Stimulated activated naive CD8-positive, alpha-beta T cell treated with anti-CD3 and anti-CD28 coated beads, Interleukin-15, Interleukin-2, amounts not matched to agents 100 ng/mL and 50 ng/mL, for 24 hours (primary cell): Measurements from ENCODE around the gene AMPD3.

Experiments used
- H3K27ac Mint-ChIP-seq: one replicate; pipeline ENCODE4 v1.8.0; 2021; ENCODE audit warnings: mild to moderate bottlenecking, mixed read lengths
- H3K27me3 Mint-ChIP-seq: one replicate; pipeline ENCODE4 v1.8.0; 2021; ENCODE audit warnings: mixed read lengths
- H3K36me3 Mint-ChIP-seq: one replicate; pipeline ENCODE4 v1.8.0; 2021; ENCODE audit warnings: low read depth, mixed read lengths
- H3K4me1 Mint-ChIP-seq: one replicate; pipeline ENCODE4 v1.8.0; 2021; ENCODE audit warnings: low read depth, mixed read lengths
- H3K4me3 Mint-ChIP-seq: one replicate; pipeline ENCODE4 v1.8.0; 2021; ENCODE audit warnings: mild to moderate bottlenecking, mixed read lengths
- H3K9me3 Mint-ChIP-seq: one replicate; pipeline ENCODE4 v1.8.0; 2021; ENCODE audit warnings: mixed read lengths

Gene AMPD3

DNA sequence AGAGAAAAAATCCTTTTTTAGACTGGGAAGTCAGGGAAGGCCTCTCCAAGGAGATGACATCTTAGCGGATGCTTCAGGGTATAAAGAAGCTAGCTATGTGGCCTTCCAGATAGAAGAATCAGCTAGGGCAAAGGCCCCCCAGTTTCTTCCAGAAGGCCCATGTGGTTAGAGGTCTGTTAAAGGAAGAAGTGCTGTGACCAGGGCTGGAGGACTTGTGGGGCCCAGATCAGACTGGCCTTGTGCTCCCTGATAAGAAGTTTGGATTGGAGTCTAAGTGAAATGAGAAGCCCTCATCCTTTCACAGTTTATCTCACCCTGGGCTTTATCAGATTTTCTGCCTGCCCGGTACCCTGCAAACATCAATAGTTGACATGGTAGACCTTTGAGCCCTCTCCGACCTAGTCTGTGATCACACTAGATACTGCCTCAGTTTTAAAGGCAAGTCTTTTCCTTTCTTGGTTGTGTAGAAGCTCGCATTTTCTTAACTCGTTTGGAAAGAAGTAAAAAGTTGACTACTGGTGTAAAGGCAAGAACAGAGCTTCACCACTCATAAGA lies 7.8 kb downstream of the AMPD3 start:
- Mint-ChIP-seq H3K36me3 (peaks cover 46% of the 10 kb centered on the region), H3K4me3 (no peak overlapping the region), H3K4me1 (peaks cover 37% of the 10 kb centered on the region), H3K27me3 (no peaks in the 10 kb centered on the region), H3K27ac (no peak overlapping the region), H3K9me3 (no peaks in the 10 kb centered on the region)

DNA sequence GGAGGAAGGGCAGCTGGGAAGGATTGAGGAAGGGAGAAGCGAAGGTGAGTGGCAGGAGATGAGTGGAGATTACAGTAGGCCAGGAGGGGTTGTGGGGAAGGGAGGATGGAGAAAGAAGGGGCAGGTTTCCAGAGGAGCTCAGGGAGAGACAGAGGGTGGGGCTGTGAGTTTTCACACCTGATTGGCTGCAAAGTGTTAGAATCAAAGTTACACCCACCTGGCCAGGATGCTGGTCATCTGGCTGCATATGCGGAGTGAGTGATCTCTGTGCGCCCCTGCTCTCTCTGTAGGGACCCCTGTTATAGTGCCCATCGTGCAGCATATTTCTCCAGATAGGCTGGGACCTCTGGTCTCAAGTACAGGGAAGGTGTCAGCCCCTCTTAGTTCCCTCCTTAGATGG lies 18.3 kb downstream of the AMPD3 start:
- H3K4me3 Mint-ChIP-seq = no peak overlapping the region
- no peaks in the 10 kb centered on the region for H3K9me3 Mint-ChIP-seq
- no peak overlapping the region for H3K27ac Mint-ChIP-seq
- no peaks in the 10 kb centered on the region for H3K27me3 Mint-ChIP-seq
- peaks cover 12% of the 10 kb centered on the region for H3K36me3 Mint-ChIP-seq
- peaks cover 6% of the 10 kb centered on the region for H3K4me1 Mint-ChIP-seq

DNA sequence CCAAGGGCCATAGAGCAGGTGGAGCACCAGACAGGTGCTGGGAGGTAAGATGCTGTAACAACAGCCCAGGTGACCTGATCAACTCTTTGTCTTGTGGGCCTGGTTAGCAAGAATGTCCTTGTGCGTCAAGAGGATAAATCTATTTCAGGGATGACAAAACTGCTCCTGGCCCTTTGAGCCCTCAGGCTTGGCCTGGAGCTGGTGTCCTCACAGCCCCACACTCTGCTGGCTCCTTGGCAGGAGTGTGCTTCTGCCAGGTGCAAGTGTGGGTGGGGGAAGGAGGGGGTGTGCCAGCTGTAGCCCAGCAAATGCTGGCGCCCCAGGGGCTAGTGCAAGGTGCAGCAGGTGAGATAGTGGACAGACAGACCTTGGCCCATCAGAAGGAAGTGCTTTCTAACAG lies 19.5 kb downstream of the AMPD3 start:
- Mint-ChIP-seq H3K4me1 (peaks cover 8% of the 10 kb centered on the region), H3K27ac (no peak overlapping the region), H3K9me3 (no peaks in the 10 kb centered on the region), H3K36me3 (peaks cover 21% of the 10 kb centered on the region), H3K27me3 (no peaks in the 10 kb centered on the region), H3K4me3 (no peak overlapping the region)

DNA sequence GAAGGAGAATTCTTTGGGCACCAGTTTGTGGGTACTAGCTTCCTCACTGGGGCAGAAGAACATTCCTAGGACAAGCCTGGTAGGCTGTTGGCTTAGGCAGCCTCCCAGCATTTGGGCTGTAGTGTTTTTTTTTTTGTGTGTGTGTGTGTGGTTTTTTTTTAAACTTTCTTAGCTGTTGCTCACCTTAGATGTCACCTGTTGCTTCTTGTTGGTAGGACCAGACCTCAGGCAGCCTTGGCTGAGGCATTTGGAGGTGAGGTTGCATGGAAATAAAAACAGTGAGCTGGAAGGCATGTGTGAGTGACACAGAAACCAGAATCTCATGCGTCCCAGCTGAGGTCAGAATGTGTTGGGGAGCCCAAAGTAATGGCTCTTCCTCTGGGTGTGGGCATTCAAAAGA lies 21.3 kb downstream of the AMPD3 start:
- H3K4me3 Mint-ChIP-seq = no peak overlapping the region
- H3K4me1 Mint-ChIP-seq = peaks cover 8% of the 10 kb centered on the region
- H3K27ac Mint-ChIP-seq = no peak overlapping the region
- no peaks in the 10 kb centered on the region for H3K27me3 Mint-ChIP-seq
- no peaks in the 10 kb centered on the region for H3K9me3 Mint-ChIP-seq
- H3K36me3 Mint-ChIP-seq = peaks cover 19% of the 10 kb centered on the region

DNA sequence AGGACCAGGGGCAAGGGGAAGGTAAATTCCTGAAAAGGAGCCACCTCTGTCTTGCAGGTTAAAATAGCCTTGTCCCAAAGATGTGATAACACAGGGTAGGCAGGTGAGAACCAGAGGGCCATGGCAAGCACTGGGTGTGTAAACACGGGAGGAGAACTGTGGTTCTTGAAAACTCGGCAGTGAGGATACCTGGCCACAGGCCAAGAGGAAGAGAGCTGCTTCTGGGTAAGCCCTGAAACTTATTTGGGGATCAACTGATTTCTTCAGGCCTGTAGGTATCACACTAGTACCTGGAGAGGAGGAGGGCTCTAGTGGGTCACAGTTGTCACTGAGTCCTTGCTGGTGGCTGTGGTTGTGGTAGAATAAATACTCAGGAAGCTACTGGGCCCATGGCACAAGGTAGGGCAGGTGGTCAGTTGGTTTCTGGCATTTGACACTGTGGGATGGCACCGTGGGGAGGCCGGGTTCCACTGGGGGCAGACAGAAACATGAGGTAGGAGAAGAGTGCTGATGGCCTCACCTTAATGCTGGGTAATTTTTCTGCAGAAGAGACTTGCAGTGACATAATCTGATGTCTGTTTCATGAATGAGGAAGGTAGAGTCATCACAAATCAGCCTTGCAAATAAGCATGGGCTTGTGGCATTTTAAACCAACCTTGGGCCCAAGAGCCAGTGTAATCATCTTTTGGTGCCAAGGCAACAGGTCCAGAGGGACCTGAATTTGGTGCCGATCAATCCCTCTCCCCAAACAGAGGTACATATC lies 22.0 kb downstream of the AMPD3 start:
- H3K4me1 Mint-ChIP-seq = peaks cover 8% of the 10 kb centered on the region
- no peak overlapping the region for H3K27ac Mint-ChIP-seq
- peaks cover 22% of the 10 kb centered on the region for H3K36me3 Mint-ChIP-seq
- no peaks in the 10 kb centered on the region for H3K9me3 Mint-ChIP-seq
- H3K4me3 Mint-ChIP-seq = no peak overlapping the region
- no peaks in the 10 kb centered on the region for H3K27me3 Mint-ChIP-seq

DNA sequence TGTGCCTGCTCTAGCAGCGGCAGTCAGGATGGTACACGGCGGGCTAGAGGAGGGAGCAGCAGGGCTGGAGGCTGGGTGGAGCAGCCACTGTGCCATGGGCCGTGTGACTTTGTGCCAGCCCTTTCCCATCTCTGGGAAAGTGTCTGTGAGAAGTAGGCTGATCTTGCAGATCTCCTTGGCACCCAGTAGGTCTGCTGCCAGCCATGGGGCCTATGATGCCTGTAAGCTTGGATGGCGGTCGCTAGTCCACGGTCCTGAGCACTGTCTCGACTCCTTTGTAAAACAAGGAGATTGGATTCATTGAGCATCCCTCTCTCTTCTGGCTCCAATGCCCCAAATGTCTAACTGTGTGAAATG lies 22.6 kb downstream of the AMPD3 start:
- H3K27ac Mint-ChIP-seq = peak overlapping the region; percentile 66
- H3K4me1 Mint-ChIP-seq = peaks cover 8% of the 10 kb centered on the region
- no peak overlapping the region for H3K4me3 Mint-ChIP-seq
- H3K36me3 Mint-ChIP-seq = peaks cover 22% of the 10 kb centered on the region
- H3K27me3 Mint-ChIP-seq = no peaks in the 10 kb centered on the region
- no peaks in the 10 kb centered on the region for H3K9me3 Mint-ChIP-seq

DNA sequence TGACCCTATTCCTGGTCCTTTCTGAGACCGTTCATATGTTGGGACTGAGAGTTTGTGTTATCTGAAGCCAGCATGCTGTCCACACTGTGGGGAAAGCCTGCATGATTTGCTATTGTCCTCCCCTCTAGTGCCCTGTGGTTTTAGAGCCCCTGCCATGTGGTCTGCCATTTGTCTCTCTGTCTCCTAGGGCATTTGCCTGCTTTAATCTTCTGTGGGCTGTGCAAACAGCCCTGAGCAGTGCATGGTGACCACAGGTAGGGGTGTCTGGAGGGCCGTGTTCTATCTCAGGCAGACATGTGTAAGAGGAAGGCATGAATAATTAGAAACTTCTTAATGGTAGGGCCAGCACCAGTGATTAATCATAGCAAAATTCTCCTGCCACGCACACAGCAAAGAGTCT lies 23.0 kb downstream of the AMPD3 start:
- peaks cover 8% of the 10 kb centered on the region for H3K4me1 Mint-ChIP-seq
- H3K27ac Mint-ChIP-seq = peak overlapping the region; percentile 66
- no peak overlapping the region for H3K4me3 Mint-ChIP-seq
- no peaks in the 10 kb centered on the region for H3K9me3 Mint-ChIP-seq
- peaks cover 22% of the 10 kb centered on the region for H3K36me3 Mint-ChIP-seq
- no peaks in the 10 kb centered on the region for H3K27me3 Mint-ChIP-seq

DNA sequence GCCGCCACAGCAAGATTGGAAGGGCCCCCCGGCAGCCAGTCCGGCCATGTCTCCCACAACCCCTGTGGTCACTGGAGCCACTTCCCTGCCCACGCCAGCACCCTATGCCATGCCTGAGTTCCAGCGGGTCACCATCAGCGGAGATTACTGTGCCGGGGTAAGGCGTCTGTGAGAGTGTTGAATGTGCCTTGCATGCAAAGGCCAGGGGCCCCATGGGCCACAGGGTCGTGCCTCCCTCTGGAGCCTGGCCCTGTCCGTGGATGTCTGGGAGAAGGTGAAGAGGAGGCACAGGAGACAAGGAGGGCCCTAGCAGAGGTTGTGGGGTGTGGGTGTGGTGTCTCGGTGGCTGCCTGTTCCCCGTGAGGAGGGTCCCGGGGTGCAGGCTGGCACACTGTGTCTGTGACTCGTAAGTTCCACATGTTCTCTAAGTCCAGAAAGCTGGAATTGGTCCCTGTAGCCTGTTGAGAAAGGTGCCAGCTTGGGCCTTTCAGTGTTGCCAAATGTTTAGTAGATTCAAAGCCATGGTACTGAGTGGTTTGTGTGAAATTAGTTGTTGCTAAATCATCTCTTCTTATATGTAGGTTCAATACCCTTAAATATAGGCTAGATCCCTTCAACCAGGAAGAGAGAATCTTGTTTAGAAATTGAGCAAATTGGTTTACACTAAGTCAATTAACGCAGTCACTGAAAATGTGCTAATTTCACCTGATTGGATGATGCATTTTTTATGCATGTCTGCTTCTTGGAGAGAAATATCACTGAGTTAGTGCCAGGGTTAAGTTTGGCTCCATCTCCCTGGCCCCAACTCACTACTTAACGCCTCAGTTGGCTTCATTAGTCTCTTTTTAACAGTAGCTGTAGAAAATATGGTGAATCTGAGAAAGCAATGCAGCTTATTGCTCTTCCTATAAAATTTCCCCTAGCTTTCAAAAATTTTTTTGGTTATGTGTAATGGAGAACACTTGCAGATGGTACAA lies 23.8 kb downstream of the AMPD3 start:
- H3K27me3 Mint-ChIP-seq = no peaks in the 10 kb centered on the region
- no peaks in the 10 kb centered on the region for H3K9me3 Mint-ChIP-seq
- no peak overlapping the region for H3K4me3 Mint-ChIP-seq
- peaks cover 8% of the 10 kb centered on the region for H3K4me1 Mint-ChIP-seq
- H3K36me3 Mint-ChIP-seq = peaks cover 22% of the 10 kb centered on the region
- H3K27ac Mint-ChIP-seq = peak overlapping the region; percentile 66

DNA sequence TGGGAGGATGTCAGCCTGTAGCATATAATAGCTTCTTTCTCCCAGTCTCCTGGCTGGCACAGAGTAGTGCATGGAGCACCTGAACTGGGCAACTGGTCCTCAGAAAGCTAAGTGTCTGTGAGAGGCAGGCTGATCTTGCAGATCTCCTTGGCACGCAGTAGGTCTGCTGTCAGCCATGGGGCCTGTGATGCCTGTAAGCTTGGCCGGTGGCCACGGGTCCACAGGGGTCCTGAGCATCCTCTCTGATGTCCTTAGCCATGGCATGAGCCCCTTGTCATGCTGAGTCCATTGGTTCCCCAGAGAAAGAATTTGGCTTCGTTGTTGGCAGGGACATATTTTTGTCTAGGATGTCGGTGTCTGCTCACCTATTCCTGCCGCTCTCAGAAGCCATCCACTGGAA lies 25.0 kb downstream of the AMPD3 start:
- H3K4me3 Mint-ChIP-seq = no peak overlapping the region
- no peaks in the 10 kb centered on the region for H3K27me3 Mint-ChIP-seq
- H3K4me1 Mint-ChIP-seq = peaks cover 8% of the 10 kb centered on the region
- H3K36me3 Mint-ChIP-seq = peaks cover 26% of the 10 kb centered on the region
- H3K9me3 Mint-ChIP-seq = no peaks in the 10 kb centered on the region
- H3K27ac Mint-ChIP-seq = no peak overlapping the region

DNA sequence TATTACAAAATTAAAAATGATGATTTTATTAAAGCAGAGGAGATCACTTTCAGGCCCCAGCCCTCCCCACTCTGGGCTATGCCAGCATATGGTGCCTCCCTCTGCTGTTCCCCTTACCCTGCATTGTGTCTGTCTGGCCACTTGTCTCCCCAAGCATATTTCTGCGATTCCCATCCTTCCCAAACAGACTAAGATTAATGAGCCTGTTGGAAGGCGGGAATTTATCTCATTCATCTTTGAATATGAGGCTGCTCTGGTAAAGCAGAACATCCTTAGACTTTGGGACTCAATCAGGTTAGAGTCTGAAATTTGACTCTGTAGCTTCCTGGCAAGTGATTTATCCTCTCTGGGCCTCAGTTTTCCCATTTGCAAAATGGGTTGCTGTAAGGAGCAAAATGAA lies 25.7 kb downstream of the AMPD3 start:
- peaks cover 8% of the 10 kb centered on the region for H3K4me1 Mint-ChIP-seq
- no peak overlapping the region for H3K27ac Mint-ChIP-seq
- H3K9me3 Mint-ChIP-seq = no peaks in the 10 kb centered on the region
- no peak overlapping the region for H3K4me3 Mint-ChIP-seq
- H3K27me3 Mint-ChIP-seq = no peaks in the 10 kb centered on the region
- peaks cover 22% of the 10 kb centered on the region for H3K36me3 Mint-ChIP-seq

DNA sequence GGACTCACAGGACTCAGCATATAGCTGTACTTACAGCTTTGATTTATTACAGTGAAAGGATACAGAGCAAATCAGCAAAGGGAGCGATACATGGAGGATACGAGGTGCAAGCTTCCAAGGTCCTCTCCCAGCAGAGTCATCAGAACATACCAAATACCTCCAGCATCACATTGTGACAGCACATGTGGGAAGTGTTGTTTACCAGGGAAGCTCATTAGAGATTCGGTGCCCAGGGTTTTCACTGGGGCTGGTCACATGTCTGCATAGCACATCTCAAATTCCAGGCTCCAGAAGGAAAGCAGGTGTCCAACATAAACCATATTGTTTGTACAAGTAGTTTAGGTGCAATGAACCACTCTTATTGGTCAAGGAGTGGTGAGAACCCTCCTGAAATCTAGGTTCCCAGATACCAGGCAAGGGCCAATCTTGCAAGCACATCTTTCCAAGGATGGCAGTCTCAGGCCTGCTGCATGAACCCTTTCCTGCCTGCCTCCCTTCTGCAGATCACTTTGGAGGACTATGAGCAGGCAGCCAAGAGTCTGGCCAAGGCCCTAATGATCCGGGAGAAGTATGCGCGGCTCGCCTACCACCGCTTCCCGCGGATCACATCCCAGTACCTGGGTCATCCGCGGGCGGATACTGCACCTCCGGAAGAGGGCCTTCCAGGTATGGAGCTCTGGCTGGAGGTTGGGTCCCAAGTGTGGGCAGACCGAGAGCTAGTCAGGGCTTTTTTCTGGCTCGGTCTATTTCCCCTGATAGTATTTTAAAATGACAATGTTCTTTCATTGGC lies 26.7 kb downstream of the AMPD3 start:
- H3K27me3 Mint-ChIP-seq = no peaks in the 10 kb centered on the region
- no peak overlapping the region for H3K27ac Mint-ChIP-seq
- H3K4me3 Mint-ChIP-seq = no peak overlapping the region
- peaks cover 22% of the 10 kb centered on the region for H3K36me3 Mint-ChIP-seq
- H3K9me3 Mint-ChIP-seq = no peaks in the 10 kb centered on the region
- peaks cover 8% of the 10 kb centered on the region for H3K4me1 Mint-ChIP-seq

DNA sequence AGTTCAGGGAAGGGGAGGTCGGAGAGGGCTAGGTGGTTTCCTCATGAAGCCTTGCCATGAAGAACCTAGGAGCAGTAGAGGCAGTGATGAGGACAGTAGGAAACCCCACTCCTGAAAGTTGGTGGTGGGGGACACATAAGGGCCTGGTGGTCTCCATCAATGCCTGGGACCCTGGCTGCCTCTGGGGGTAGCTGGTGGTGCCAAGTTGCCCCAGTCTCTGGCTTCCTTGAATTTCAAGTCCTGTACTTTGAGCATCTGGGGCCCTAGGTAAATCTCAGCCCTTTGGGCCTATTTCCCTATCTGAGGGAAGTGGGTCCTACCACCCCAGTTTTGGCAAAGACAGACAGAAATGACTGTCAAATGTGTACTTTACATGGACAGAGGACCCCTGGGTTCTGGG lies 28.1 kb downstream of the AMPD3 start:
- Mint-ChIP-seq H3K4me1 (peaks cover 7% of the 10 kb centered on the region), H3K27me3 (no peaks in the 10 kb centered on the region), H3K9me3 (no peaks in the 10 kb centered on the region), H3K4me3 (no peak overlapping the region), H3K36me3 (peaks cover 33% of the 10 kb centered on the region), H3K27ac (no peak overlapping the region)

DNA sequence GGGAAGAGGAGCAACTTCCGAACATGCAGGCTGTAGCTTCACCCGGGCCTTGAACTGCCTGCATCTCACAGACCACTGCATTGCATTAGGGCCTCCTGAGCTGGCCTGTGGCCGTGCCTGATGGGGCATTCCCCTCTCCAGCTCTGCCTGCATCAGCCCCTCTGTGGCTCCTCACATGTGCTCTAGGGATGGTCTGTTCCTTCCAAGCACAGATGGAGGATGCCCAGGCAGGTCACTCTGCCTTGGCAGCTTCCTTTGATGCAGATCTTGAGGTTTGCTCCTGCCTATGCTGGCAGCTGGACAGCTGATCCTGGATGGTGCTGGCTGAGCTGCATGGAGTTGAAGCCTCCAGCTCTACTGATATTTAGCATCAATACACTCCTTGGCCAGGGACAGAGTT lies 28.5 kb downstream of the AMPD3 start:
- Mint-ChIP-seq H3K9me3 (no peaks in the 10 kb centered on the region), H3K27me3 (no peaks in the 10 kb centered on the region), H3K4me3 (no peak overlapping the region), H3K36me3 (peaks cover 32% of the 10 kb centered on the region), H3K27ac (no peak overlapping the region), H3K4me1 (peaks cover 8% of the 10 kb centered on the region)

DNA sequence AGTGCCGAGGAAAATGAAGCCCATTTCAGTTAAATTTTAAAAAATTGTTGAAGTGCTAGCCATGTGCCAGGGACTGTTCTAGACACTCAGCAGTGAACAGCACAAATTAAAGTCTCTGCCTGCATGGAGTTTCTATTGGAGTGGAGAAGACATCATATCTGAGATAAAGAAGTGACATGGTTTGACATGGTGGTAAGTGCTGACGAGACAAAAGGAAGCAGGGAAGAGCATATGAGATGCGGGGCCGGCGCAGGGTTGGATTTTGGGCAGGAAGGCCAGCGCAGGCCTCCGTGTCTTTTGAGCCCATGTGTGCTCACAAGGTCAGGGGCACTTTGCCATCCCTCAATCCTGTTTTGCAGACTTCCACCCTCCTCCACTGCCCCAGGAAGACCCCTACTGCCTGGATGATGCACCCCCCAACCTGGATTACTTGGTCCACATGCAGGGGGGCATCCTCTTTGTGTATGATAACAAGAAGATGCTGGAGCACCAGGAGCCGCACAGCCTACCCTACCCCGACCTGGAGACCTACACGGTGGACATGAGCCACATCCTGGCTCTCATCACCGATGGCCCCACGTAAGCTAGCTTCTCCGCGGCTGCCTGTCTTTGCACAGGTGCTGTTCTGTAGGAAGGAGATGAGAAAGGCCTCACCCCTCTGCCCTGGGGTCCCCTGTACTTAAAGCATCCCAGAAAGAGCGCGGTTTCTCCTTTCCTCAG lies 29.6 kb downstream of the AMPD3 start:
- H3K9me3 Mint-ChIP-seq = no peaks in the 10 kb centered on the region
- H3K4me3 Mint-ChIP-seq = no peak overlapping the region
- peaks cover 25% of the 10 kb centered on the region for H3K36me3 Mint-ChIP-seq
- H3K27me3 Mint-ChIP-seq = no peaks in the 10 kb centered on the region
- peaks cover 18% of the 10 kb centered on the region for H3K4me1 Mint-ChIP-seq
- H3K27ac Mint-ChIP-seq = no peak overlapping the region
